Measurements from ENCODE around the gene NT5C. TPM values are rescaled to one million over a fixed set of nuclear protein-coding genes. Genes with fewer than 3 reads are reported as not detected.
A peak's percentile ranks its signal among the peaks of the same experiment; 100 is the strongest.

NT5C gene
- total RNA-seq, 2 donors from 2014 or later, result 56.0 to 64.9 TPM

GRCh38 chr17:75099881-75100595, 31.5 kb downstream of the NT5C start:
- H3K9me3 Mint-ChIP-seq, result no peaks in the 10 kb centered on the region
- ATAC-seq (replicated peaks), result no peak
- H3K4me3 Mint-ChIP-seq, result no peak overlapping the region

GRCh38 chr17:75098861-75099260, 32.7 kb downstream of the NT5C start:
- Mint-ChIP-seq H3K36me3 (ENCODE audit: low read depth) (peaks cover 6% of the 10 kb centered on the region), H3K27ac (peak overlapping the region; percentile 60), H3K4me1 (no peaks in the 10 kb centered on the region), H3K4me3 (no peak overlapping the region), H3K9me3 (no peaks in the 10 kb centered on the region), H3K27me3 (no peaks in the 10 kb centered on the region)
- no peak for ATAC-seq (replicated peaks)

More at GRCh38 chr17:75099881-75100595, 31.5 kb downstream of the NT5C start:
- peaks cover 6% of the 10 kb centered on the region for H3K36me3 Mint-ChIP-seq (ENCODE audit: low read depth)
- no peaks in the 10 kb centered on the region for H3K27me3 Mint-ChIP-seq
- no peak overlapping the region for H3K27ac Mint-ChIP-seq
- no peaks in the 10 kb centered on the region for H3K4me1 Mint-ChIP-seq

- no peaks in the 10 kb centered on the region for H3K27me3 Mint-ChIP-seq
- H3K27ac Mint-ChIP-seq, result no peak overlapping the region
- ATAC-seq (replicated peaks), result no peak
- H3K4me3 Mint-ChIP-seq, result no peak overlapping the region
- no peaks in the 10 kb centered on the region for H3K9me3 Mint-ChIP-seq
- H3K36me3 Mint-ChIP-seq (ENCODE audit: low read depth), result peaks cover 6% of the 10 kb centered on the region
- no peaks in the 10 kb centered on the region for H3K4me1 Mint-ChIP-seq
Observed at GRCh38 chr17:75097865-75098264, 33.7 kb downstream of the NT5C start.

GRCh38 chr17:75096082-75096625, 35.4 kb downstream of the NT5C start:
- Mint-ChIP-seq H3K9me3 (no peaks in the 10 kb centered on the region), H3K27ac (no peak overlapping the region), H3K27me3 (no peaks in the 10 kb centered on the region), H3K4me3 (no peak overlapping the region), H3K36me3 (ENCODE audit: low read depth) (peaks cover 6% of the 10 kb centered on the region), H3K4me1 (peaks cover 12% of the 10 kb centered on the region)
- peak; percentile 38 for ATAC-seq (replicated peaks)

- no peak for ATAC-seq (replicated peaks)
- no peaks in the 10 kb centered on the region for H3K9me3 Mint-ChIP-seq
- H3K4me3 Mint-ChIP-seq, result no peak overlapping the region
- H3K4me1 Mint-ChIP-seq, result peaks cover 12% of the 10 kb centered on the region
- H3K27me3 Mint-ChIP-seq, result no peaks in the 10 kb centered on the region
- peaks cover 6% of the 10 kb centered on the region for H3K36me3 Mint-ChIP-seq (ENCODE audit: low read depth)
- H3K27ac Mint-ChIP-seq, result no peak overlapping the region
Observed at GRCh38 chr17:75094871-75095399, 36.6 kb downstream of the NT5C start.

- Mint-ChIP-seq H3K4me1 (peaks cover 12% of the 10 kb centered on the region), H3K9me3 (no peaks in the 10 kb centered on the region), H3K4me3 (no peak overlapping the region), H3K27me3 (no peaks in the 10 kb centered on the region), H3K27ac (no peak overlapping the region), H3K36me3 (ENCODE audit: low read depth) (peaks cover 3% of the 10 kb centered on the region)
- no peak for ATAC-seq (replicated peaks)
Observed at GRCh38 chr17:75093548-75094158, 37.9 kb downstream of the NT5C start.

GRCh38 chr17:75091855-75092327, 39.7 kb downstream of the NT5C start:
- Mint-ChIP-seq H3K27ac (peak overlapping the region; percentile 56), H3K27me3 (no peaks in the 10 kb centered on the region), H3K36me3 (ENCODE audit: low read depth) (no peaks in the 10 kb centered on the region), H3K4me3 (no peak overlapping the region), H3K4me1 (peaks cover 12% of the 10 kb centered on the region), H3K9me3 (no peaks in the 10 kb centered on the region)
- ATAC-seq (replicated peaks), result no peak

GRCh38 chr17:75090871-75091854, 40.4 kb downstream of the NT5C start:
- Mint-ChIP-seq H3K4me1 (peaks cover 12% of the 10 kb centered on the region), H3K4me3 (no peak overlapping the region), H3K27ac (peak overlapping the region; percentile 77), H3K36me3 (ENCODE audit: low read depth) (no peaks in the 10 kb centered on the region), H3K9me3 (no peaks in the 10 kb centered on the region), H3K27me3 (no peaks in the 10 kb centered on the region)
- no peak for ATAC-seq (replicated peaks)

GRCh38 chr17:75088465-75089417, 42.8 kb downstream of the NT5C start:
- Mint-ChIP-seq H3K4me1 (peaks cover 18% of the 10 kb centered on the region), H3K27me3 (no peaks in the 10 kb centered on the region), H3K36me3 (ENCODE audit: low read depth) (no peaks in the 10 kb centered on the region), H3K27ac (peak overlapping the region; percentile 75), H3K9me3 (no peaks in the 10 kb centered on the region), H3K4me3 (peak overlapping the region; percentile 48)
- peak; percentile 56 for ATAC-seq (replicated peaks)

- Mint-ChIP-seq H3K36me3 (ENCODE audit: low read depth) (no peaks in the 10 kb centered on the region), H3K4me1 (peaks cover 18% of the 10 kb centered on the region), H3K27me3 (no peaks in the 10 kb centered on the region), H3K4me3 (peak within 1 kb of the TSS; percentile 48), H3K9me3 (no peaks in the 10 kb centered on the region), H3K27ac (peak within 1 kb of the TSS; percentile 75)
- ATAC-seq (replicated peaks), result peak; percentile 81
Observed at GRCh38 chr17:75087558-75088453, 43.7 kb downstream of the NT5C start, which contains the start of gene SLC16A5. Gene SLC16A5 (plus strand): TSS chr17:75087954. CDS start chr17:75093637, 5,683 bp downstream.

GRCh38 chr17:75087182-75087557, 44.4 kb downstream of the NT5C start:
- Mint-ChIP-seq H3K27me3 (no peaks in the 10 kb centered on the region), H3K27ac (no peak overlapping the region)

GRCh38 chr17:75086496-75087181, 44.9 kb downstream of the NT5C start:
- H3K27ac Mint-ChIP-seq, result peak overlapping the region; percentile 4
- H3K36me3 Mint-ChIP-seq (ENCODE audit: low read depth), result no peaks in the 10 kb centered on the region
- H3K9me3 Mint-ChIP-seq, result no peaks in the 10 kb centered on the region
- H3K4me3 Mint-ChIP-seq, result peak overlapping the region; percentile 48
- no peak for ATAC-seq (replicated peaks)
- H3K4me1 Mint-ChIP-seq, result peaks cover 7% of the 10 kb centered on the region
- H3K27me3 Mint-ChIP-seq, result no peaks in the 10 kb centered on the region

More at GRCh38 chr17:75087182-75087557, 44.4 kb downstream of the NT5C start:
- Mint-ChIP-seq H3K36me3 (ENCODE audit: low read depth) (no peaks in the 10 kb centered on the region), H3K4me1 (peaks cover 12% of the 10 kb centered on the region), H3K9me3 (no peaks in the 10 kb centered on the region), H3K4me3 (peak overlapping the region; percentile 48)
- peak; percentile 1 for ATAC-seq (replicated peaks)

Measured in activated T-helper 17 cell treated with anti-CD3 and anti-CD28 coated beads, Interleukin-2, amount 50 U/mL, for 72 hours (primary cell).